NB4 (cell line): ENCODE measurements around the gene PEMT.

Experiments
- CTCF ChIP-seq: IDR thresholded peaks from one replicate; pipeline ENCODE4 v1.5.1; 2012; ENCODE audit warnings: low read depth, low read length
- MAX ChIP-seq: IDR thresholded peaks from 2 replicates; pipeline ENCODE4 v1.6.1; 2011; ENCODE audit warnings: low read depth, low read length
- MYC ChIP-seq: IDR thresholded peaks from 2 replicates; pipeline ENCODE4 v1.6.1; 2011; ENCODE audit warnings: low read depth, low read length
- POLR2A ChIP-seq: IDR thresholded peaks from 2 replicates; pipeline ENCODE4 v1.6.1; 2011; ENCODE audit warnings: mild to moderate bottlenecking; ENCODE audit not compliant: insufficient read length; ENCODE audit errors: extremely low read depth

- TF ChIP-seq CTCF (no peak), POLR2A (no peak), MAX (no peak), MYC (no peak)
These were observed 85.8 kb downstream of the PEMT start for GRCh38 chr17:17505610-17506171.
